Astrocyte (in vitro differentiated cells and primary cell): ENCODE data around the gene ASPHD2.

Source experiments
- CTCF ChIP-seq: IDR thresholded peaks from 2 replicates; pipeline ENCODE4 v1.5.1; 2011; ENCODE audit warnings: low read depth, mild to moderate bottlenecking, inconsistent platforms, low read length, moderate library complexity; ENCODE audit not compliant: insufficient read depth
- EZH2 ChIP-seq: IDR thresholded peaks from 2 replicates; pipeline ENCODE4 v1.6.1; 2012; ENCODE audit warnings: mild to moderate bottlenecking, low read length, inconsistent platforms; ENCODE audit not compliant: insufficient read depth

- TF ChIP-seq CTCF: no peak
- TF ChIP-seq EZH2: no peak
Measured at GRCh38 chr22:26494506-26494905, 65.4 kb downstream of the ASPHD2 start.
